Epidermal melanocyte (primary cell): ENCODE data around the gene NFU1.
"Not testable (repeated sequence)": the region's sequence is repeated elsewhere in the genome, so short reads cannot be mapped to it uniquely, and the experiment has no call there.

Experiments
- DNase-seq: peaks from one replicate; pipeline ENCODE4 v3.0.0; 2011; ENCODE audit warnings: low spot score; ENCODE audit not compliant: insufficient read length

Gene NFU1

GRCh38 chr2:69450735-69451416 is 13.6 kb upstream of the NFU1 start:
- no peak for DNase-seq

GRCh38 chr2:69449906-69450305 is 12.7 kb upstream of the NFU1 start:
- no peak for DNase-seq

- DNase-seq, result not testable (repeated sequence)
Measured at GRCh38 chr2:69443673-69444072, 6.4 kb upstream of the NFU1 start.

DNA sequence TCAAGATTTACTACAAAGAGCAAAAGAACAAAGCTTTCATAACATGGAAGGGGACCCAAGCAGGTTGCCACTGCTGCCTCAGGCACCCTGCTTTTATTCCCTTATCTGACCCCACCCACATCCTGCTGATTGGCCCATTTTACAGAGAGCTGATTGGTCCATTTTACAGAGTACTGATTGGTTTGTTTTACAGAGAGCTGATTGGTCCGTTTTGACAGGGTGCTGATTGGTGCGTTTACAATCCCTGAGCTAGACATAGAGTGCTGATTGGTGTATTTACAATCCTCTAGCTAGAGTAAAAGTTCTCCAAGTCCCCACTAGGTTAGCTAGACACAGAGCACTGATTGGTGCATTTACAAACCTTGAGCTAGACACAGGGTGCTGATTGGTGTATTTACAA is 2.3 kb upstream of the NFU1 start:
- not testable (repeated sequence) for DNase-seq

DNA sequence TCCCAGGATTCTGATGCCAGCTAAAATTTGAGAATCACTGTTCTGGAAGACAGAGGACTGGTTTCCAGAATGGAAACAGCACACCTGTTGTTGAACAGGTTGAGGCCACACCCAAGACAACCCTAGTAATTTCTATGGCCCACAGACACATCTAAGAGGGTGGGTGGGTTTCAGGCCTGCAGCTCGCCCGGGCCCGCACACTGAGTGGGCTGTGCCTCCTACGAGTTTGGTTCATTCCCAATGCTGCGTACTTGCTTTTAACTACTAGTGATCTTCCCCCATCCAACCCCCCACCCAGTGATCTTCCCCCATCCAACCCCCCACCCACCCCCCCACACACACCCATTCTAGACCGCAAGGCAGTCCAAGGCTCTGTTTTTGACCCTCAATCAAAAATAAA is 1.3 kb upstream of the NFU1 start:
- no peak for DNase-seq

GRCh38 chr2:69437751-69438154 is 518 bp upstream of the NFU1 start:
- DNase-seq, result peak; percentile 19

GRCh38 chr2:69436596-69436937 is 668 bp downstream of the NFU1 start:
- no peak for DNase-seq

DNA sequence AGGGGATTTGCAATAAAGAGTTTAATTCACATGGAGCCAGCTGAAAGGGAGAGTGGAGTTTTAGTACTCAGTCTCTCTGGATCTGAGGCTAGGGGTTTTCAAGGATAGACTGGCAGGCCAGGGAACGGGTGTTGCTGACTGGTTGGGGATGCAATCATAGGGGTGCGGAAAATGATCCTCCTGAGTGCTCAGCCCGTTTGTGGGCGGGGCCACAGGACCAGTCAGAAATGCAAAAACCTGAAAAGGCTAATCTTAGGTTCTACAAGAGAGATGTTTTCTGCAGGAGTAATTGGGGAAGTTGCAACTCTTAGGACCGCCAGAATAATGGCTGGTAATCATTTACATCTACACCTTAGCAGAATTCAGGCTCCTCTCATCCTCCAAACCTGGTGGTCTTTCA is 2.5 kb downstream of the NFU1 start:
- DNase-seq, result no peak

- no peak for DNase-seq
Measured at GRCh38 chr2:69429491-69430183, 7.6 kb downstream of the NFU1 start.

GRCh38 chr2:69428981-69429380 is 8.3 kb downstream of the NFU1 start:
- no peak for DNase-seq

GRCh38 chr2:69424419-69424818 is 12.8 kb downstream of the NFU1 start:
- no peak for DNase-seq

DNA sequence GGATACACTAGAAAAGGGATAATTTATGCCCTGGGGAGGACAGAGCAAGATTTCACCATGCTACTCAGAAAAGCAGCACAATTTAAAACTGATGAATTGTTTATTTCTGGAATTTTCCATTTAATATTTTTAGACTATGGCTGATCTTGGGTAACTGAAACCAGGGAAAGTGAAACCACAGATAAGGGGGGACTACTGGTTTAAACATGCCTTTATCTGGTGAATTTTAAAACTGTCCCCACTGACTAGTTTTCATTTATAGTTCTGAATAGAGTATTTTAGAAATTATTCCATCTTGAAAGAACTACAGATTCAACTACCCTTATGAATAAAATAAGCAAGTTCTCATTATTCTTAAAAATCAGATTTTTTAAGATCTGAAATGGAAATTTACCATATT is 15.0 kb downstream of the NFU1 start:
- DNase-seq, result no peak

DNA sequence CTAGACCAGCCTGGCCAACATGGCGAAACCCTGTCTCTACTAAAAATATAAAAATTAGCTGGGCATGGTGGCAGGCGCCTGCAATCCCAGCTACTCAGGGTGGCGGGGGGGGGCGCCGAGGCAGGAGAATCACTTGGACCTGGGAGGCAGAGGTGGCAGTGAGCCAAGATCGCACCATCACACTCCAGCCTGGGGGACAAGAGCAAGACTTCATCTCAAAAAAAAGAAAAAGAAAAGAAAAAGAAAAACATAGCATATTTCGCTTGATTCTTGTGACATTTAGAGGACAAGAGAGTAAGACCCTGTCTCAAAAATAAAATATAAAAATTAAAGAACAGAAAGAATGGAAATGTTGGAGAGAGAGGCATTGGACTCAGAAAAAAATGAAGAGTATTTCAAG is 18.1 kb downstream of the NFU1 start:
- not testable (repeated sequence) for DNase-seq

DNA sequence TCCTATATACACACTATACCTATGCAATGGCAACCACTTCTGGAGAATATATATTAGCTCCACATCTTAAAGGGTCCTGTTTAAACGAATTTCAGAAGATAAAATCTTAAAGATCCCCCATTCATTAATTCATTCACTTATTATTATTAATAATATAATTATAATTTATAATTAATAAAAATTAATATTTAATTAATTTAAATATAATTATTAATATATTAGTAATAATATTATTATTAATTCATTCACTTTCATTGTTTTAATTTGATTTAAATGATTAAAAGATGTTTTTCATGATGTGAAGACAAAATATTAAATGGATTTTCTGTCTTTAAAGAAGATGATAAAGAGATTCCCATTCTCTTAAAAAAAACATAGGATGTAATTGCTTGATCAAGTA is 21.1 kb downstream of the NFU1 start:
- no peak for DNase-seq

DNA sequence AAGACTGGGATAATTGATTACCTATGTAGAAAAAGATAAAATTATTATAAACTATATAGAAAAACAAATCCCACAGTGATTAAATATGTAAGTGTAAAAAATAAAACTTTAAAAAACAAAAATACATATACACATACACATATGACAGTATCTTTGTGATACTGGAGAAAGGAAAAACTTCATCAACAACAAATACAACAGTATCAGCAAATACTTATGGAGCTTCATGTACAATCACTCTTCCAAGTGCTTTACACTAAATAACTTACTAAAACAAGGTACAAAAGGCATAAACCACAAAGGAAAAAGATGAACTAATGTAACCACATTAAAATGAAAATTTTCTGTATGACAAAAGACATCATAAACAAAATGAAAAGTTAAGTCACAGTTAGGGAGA is 26.1 kb downstream of the NFU1 start:
- no peak for DNase-seq

DNA sequence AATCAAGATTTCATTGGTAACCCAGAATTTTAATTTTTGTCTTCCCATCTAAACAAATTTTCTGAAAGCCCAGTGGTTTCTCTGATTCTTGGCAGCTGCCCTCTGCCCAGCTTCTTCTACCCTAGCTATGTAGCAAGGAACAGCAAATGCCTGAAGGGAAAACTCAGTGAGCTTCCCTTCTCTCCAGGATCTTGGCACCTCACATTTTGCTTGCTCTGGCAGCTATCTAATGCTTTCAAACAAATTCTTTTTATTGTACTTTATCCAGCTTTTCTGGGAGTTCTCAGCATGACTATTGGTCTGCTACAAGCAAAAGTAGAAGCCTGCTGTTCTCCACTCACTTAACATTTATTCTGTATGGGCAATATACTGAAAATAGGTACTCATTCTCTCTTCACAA is 31.9 kb downstream of the NFU1 start:
- no peak for DNase-seq

DNA sequence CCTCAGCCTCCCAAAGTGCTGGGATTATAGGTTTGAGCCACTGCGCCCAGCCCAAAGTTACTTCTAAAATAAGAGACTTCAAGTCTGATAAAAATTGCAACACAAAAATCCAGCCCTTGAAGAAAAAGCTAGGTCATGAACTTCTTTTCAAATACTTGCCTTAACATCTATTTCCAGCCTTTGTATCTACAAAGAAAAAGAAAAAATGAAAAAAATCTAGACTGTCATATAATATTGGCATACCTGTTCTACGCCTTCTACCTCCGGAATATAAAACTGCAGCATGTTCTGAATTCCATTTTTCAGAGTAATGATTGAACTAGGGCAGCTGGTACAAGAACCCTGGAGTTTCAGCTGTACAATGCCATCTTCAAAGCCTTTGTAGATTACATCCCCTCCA is 37.1 kb downstream of the NFU1 start:
- DNase-seq, result no peak

DNA sequence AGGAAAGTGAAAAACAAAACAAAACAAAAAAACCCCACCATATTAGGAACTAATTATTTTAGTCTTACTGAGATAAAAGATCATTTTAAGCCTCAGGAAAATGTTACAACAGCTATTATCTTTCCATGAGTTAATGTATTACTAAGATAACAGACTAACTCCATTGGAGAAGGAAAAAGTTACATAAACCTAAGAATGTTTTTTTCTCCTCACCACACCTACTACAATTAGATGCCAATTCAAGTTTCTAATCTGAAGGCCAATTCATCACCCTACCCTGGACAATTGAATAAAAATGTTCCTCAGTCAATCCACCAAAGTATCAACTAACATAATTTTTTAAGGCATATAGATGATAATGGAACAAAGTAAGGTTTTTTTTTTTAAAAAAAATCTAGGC is 40.0 kb downstream of the NFU1 start:
- DNase-seq, result no peak

- DNase-seq, result no peak
Measured at GRCh38 chr2:69395866-69396265, 41.4 kb downstream of the NFU1 start.

- no peak for DNase-seq
Measured at GRCh38 chr2:69393963-69394362, 43.3 kb downstream of the NFU1 start.

- DNase-seq, result no peak
Measured at GRCh38 chr2:69390471-69390870, 46.8 kb downstream of the NFU1 start.

DNA sequence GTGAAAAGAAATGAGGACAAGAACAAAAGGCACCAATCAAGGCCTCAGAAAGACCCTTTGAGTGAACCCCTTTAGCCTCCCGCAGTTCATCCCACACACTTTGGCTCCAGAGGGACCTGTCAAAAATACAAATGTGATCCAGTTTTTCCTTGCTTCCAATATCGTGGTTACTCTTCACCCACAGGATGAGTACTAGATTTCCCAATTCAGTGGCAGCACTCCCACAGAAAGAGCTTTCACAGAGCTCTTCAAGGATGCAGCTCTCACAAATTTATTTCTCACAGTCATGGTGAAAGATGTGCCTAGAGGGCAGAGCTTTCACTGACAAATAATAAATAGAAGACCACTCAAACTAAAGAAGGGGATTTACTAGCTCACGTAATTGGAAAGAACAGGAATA is 47.2 kb downstream of the NFU1 start:
- DNase-seq, result no peak

DNA sequence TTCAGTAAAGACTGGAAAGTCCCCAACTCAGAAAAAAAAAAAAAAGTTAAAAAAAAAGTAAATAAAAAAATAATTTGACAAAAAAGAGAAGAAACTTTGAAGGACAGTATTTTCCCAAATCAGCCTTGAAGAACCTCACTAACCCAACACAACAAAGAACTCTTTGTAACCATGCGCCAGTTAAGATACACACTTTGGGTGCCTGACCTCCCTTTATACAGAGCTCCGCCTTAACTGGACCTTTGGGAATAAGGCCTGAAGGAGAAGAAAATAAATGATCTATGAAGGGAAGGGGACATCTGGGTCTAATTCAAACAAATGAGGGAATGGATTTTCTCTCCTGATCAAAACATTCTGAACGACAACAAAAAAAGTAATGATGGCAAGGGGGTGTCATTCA is 48.0 kb downstream of the NFU1 start:
- DNase-seq, result peak; percentile 67
